NCI-H748 (cell line): ENCODE results near the gene SHROOM3.

Experiments
- DNase-seq: peaks from one replicate; lab custom pipeline; 2025; ENCODE audit not compliant: unreplicated experiment; lab: John Stamatoyannopoulos, UW

Gene SHROOM3

DNA sequence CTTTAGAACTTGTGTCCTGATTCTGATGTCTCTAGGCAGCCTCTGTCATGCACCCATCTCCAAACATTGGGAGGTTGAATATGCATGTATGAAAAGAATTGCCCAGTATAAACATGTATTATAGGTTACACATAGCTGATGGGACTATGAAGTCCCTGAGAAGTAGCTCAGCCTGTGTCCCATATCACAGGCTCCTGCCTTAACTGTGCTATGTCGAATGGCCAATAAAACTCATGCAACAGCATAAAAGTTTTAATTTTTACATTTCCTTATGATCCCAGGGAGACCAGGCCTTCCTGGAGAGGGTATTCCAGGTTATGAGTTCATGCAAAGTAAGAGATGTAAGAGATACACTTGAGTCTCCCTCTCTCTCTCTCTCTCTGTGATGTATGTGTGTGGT is 217.4 kb downstream of the SHROOM3 start:
- no peak for DNase-seq

DNA sequence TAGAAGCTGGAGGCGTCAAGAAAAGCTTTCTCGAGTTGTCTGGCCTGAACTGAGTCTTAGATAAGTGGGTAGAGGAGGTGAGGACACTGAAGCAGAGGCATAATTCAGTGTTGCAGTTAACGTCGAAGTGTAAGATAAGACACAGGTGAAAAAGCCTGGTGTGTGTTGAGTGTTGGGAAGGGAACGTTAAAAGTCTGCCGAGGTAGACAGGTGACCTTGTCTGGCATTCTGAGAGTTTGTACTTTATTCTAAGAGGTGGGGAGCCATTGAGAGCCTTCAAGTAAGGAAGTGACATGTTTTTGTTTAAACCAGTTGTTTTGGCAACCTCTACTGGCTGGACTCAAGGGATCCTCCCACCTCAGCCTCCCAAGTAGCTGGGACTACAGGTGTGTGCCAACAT is 219.1 kb downstream of the SHROOM3 start:
- DNase-seq, result no peak

DNA sequence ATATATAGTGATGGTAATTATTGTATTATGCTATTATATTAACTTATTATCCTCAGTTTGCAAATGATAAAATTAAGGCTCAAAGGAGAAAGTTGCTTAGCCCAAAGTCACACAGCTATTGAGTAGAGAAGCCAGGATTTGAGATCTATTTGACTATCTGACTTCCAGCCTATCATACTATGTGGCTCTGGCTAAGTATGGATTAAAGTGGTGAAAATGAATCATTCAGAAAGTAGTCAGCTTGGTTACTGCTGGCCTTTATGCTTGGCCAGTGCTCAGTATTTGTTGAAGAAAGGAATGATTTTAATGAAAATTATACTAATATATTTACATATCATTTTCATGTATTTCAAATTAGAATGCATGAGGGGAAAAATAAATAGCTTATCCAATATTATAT is 219.8 kb downstream of the SHROOM3 start:
- DNase-seq, result no peak

- no peak for DNase-seq
Observed at GRCh38 chr4:76655566-76656479, 220.8 kb downstream of the SHROOM3 start.

DNA sequence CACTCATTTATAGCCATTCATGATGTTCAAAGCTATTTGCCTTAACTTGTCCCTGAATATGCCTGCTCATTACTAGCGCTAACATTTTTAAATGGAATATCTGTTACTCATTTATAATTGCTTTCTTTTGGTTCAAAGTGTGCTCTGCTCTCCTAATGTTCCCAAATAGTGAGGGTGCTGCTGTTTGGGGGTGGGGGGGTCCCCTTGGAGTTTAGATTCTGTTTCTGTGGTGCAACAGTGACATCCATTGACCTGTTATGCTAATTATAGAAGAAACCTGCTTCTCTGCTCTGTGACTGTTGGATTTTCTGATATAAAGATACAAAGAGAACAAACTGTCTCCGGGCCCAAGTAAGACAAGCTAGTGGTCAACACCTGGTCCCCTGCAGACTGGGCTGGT is 222.4 kb downstream of the SHROOM3 start:
- no peak for DNase-seq

DNA sequence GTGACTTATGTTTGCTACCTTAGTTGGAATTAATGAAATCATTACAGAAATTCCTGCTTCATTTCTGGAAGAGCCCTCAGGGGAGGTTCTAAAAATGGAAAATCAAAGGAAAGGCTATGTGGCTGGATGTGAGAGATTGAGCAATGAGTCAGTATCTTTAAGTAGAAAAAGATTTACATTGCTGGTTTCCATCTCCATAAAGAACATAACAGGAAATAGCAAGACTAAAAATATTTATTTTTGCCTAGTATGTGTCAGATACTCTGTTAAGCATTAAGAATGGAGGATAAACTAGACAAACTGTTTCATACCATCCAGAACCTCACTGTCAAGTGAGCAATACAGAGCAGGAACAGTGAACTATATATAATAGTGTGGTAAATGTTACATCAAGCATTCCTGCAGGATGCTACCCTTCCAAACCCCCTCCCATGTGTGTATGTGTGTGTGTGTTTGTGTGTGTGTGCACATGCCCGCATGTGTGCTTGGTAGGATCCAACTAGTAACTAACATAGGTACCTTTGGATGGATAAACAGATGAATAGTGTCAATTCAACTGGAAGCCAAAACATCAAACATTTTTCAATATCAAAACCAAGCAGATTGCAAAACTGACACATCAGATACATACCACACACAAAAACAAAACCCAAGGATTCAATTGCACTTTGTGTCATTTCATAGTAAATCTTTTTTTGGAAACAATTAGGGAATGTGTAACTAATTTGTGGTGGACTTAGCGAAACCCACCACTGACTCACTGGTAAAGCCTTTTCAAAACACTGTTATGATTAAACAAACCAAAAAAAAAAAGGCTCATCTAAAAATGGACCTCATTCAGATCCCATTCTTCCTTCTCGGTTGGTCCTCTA is 223.4 kb downstream of the SHROOM3 start:
- DNase-seq, result no peak

DNA sequence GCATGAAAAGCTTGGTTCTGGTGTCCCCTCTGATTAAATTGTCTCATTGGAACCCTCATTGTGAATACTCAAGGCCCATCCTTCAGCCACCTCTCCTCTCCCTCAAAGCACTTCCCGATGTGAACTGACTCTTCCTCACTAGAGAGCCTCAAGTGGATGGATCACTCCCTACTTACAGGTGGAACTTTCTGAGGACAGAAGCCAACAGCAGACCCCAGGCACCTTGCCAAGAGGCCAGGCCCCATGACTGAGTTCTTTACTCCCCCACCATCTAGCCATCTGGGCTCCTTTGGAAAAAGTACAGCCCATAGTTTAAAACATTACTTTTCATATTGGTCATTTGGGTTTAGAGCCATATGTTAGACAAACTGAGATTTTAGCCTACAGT is 224.1 kb downstream of the SHROOM3 start:
- DNase-seq, result no peak

GRCh38 chr4:76663824-76664223 is 228.8 kb downstream of the SHROOM3 start:
- no peak for DNase-seq

DNA sequence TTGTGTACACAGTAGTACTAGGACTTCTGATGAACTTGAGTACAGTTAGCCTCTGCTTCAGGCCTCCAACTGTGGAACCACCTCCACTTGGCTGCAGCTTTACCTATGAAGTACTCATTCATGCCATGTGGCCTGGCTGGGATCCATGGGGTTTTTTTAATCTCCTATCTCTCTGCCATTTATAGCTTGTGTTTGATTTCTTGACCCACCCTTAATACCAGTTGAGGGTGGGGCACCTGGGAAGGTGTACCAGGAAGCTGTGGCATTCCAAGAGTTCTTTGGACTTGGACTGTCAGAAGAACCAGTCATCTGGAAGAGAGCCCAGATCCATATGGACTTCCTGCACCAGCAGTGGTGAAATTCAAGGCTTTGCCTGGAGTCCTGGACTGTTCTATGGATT is 230.1 kb downstream of the SHROOM3 start:
- DNase-seq, result no peak

DNA sequence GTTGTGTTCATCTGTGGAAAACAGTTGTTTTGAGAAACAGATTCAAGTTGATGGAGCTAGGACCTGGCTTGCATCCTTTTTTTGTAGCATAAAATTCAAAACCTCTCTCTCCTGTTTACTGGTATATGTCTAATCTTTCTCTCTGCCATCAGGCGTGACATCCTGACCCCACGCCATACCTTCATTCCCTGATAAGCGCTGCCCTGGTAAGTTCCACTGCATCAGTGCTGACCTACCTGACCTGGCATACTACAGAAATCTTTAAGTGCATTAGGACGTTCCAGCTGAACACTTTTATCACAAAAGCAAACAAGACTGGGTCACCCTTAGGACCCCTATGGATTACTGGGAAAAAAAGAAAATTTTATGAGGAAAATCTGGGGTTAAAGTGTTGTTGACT is 230.7 kb downstream of the SHROOM3 start:
- no peak for DNase-seq

GRCh38 chr4:76666944-76667532 is 232.0 kb downstream of the SHROOM3 start:
- no peak for DNase-seq

GRCh38 chr4:76670631-76671030 is 235.6 kb downstream of the SHROOM3 start:
- DNase-seq, result no peak

DNA sequence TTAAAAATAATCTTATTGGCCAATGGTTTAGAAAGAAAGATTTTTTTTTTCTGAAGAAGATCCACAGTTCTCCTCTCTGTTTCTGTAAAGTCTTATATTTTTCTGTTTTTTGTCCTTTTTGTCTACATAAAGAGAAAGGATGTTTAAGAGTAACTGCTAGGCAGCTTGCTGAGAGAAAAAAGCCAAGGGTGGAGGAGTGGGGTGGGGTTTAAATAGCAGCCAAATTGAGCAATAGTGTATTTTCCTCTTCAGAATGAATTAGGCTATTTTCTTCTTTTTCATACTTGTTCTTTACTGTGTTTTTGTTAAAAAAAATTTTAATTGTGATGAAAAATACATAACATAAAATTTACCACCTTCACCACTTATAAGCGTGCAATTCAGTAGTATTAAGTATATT is 238.3 kb downstream of the SHROOM3 start:
- DNase-seq, result no peak

DNA sequence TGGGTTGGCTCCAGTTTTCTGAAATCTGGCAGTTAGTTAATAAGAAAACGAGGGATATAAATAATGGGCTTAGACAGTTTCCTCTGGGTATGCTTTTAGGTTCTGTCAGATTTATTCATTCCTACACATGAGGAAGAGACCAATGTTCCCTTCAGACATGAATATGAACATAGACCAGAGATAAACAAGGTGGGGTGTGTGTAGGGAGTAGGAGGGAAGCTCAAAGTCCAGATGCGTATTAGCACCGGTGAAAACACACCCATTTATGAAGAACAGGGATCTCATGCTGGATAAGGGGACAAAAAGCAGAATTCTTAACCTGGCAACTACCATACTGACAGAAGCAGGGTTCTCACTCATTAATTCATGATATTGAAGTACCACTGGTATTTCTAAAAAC is 240.0 kb downstream of the SHROOM3 start:
- no peak for DNase-seq

GRCh38 chr4:76677571-76678326 is 242.7 kb downstream of the SHROOM3 start:
- DNase-seq, result peak; percentile 42

- DNase-seq, result no peak
Observed at GRCh38 chr4:76679691-76680090, 244.7 kb downstream of the SHROOM3 start.

DNA sequence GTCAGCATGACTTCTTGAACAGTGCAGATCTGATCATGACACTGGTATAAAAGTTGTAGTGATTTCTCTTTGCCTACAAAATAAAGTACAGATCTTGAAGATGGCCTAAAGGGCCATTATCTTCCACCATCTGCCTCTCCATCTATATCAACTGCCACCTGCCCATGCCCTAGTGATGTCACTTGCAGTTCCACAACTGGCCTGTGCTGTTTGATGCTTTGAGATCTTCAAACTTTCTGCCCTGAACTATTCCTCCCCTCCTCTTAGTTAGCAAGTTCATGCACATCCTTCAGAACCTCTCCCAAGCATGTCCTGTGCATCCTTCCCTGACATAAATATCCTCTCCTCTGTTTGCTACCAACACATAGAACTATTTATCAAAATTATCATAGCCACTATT is 245.9 kb downstream of the SHROOM3 start:
- no peak for DNase-seq

GRCh38 chr4:76681996-76682395 is 247.0 kb downstream of the SHROOM3 start:
- no peak for DNase-seq

DNA sequence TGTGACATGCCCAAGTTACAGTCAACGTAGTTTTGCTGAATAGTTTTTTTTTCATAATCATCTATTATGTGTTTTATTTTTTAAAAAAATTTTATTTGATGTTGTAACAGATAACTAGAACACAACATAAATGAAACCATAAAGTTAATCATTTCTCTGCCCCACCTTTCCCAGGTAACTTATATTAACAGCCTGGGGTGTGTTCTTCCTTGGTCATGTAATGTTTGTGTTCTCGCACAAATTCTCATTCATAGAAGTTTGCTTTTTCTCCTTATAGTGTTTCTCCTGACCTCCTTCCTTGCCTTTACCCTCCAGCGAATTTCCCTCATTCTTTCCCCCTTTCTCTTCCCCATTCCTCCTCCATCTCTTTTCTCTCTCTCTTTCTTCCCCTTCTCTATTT is 248.1 kb downstream of the SHROOM3 start:
- no peak for DNase-seq

GRCh38 chr4:76687746-76688448 is 252.9 kb downstream of the SHROOM3 start:
- DNase-seq, result peak; percentile 87
